Fibroblast of lung (primary cell): ENCODE results near the gene WDR64.

ENCODE experiments used
- CTCF ChIP-seq, 2 donors: IDR thresholded peaks in 1 of 2; conservative IDR thresholded peaks in 1 of 2; 1 replicate in 1 of 2; 2 replicates in 1 of 2; pipeline ENCODE4 v1.5.1; 2011 to 2012; ENCODE audit warnings: low read length in 2 of 2, control low read depth in 1 of 2, inconsistent platforms in 1 of 2, low read depth in 1 of 2, mild to moderate bottlenecking in 1 of 2
- EZH2 ChIP-seq: IDR thresholded peaks from 2 replicates; pipeline ENCODE4 v1.5.1; 2012; ENCODE audit warnings: low read length, control low read depth, mild to moderate bottlenecking; ENCODE audit errors: missing control alignments

DNA sequence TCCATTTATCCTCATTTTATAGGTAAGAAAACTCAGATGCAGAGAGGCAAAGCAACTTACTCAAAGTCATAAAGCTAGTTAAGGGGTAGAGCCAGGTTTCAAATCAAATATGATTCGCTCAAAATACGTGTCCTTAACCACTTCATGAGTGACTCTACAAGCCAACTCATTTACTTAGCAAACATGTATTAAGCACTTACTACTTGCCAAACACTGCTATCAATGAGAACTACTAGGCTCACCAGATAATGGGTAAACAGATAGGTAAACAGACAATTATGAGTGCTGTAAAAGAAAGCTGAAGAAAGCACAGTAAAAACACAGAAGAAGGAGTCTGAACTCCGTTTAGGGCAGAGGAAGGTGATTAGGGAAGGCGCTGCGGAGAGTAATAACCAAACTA, 65.9 kb downstream of the WDR64 start:
- TF ChIP-seq CTCF (conservative IDR thresholded peaks at IDR 0.05 in 1 of 2, IDR thresholded peaks at IDR 0.05 in 1 of 2; ENCODE audit: low read depth in 1 of 2, low read length in 2 of 2), result no peak
- TF ChIP-seq EZH2, result no peak
